HG02981 (cell line): Measurements from ENCODE around the gene RAET1L.
"Not testable (repeated sequence)": the region's sequence is repeated elsewhere in the genome, so short reads cannot be mapped to it uniquely, and the experiment has no call there.

ENCODE experiments used
- ATAC-seq: cut with Tn5 transposase; IDR thresholded peaks from one replicate; pipeline ENCODE4 v1.9.1; 2021; ENCODE audit warnings: mild to moderate bottlenecking, moderate library complexity; ENCODE audit not compliant: unreplicated experiment

The RAET1L gene, protein sequence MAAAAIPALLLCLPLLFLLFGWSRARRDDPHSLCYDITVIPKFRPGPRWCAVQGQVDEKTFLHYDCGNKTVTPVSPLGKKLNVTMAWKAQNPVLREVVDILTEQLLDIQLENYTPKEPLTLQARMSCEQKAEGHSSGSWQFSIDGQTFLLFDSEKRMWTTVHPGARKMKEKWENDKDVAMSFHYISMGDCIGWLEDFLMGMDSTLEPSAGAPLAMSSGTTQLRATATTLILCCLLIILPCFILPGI

DNA sequence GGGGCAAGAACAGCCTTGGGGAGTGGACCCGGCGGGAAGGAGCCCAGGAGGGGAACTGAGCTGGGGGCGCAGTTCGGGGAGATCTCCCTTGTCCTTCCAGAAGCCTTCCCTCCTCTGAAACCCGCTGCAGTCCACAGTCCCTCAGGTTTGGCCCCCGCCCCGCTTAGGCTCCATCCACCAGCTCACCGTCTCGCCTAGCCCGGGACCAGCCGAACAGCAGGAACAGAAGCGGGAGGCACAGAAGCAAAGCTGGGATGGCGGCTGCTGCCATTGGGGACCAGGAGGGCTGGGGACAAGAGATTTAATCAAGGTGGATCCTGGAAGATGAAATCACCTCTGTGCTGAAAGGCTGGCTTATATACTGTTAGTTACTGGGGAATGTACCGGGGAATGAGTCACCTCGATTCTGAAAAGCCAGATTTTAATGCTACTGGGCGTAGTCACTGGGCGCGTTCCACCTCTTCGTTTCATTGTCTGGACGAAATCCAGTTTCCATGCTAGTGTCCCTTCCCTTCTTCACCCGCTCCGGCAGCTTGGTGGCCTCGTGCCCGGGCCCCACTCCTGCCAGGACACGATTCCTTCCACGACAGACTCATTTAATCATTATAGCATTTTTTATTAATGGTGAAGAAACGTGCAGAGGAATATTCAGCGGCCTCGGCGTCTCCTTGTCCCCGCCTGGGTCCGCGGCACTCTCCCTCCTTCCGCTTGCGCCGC lies at the start of gene RAET1L:
RAET1L (minus strand) TSS at position 332 of the 717 bp plus-strand sequence; CDS start at position 271, 61 bp downstream.
- ATAC-seq, result no peak

DNA sequence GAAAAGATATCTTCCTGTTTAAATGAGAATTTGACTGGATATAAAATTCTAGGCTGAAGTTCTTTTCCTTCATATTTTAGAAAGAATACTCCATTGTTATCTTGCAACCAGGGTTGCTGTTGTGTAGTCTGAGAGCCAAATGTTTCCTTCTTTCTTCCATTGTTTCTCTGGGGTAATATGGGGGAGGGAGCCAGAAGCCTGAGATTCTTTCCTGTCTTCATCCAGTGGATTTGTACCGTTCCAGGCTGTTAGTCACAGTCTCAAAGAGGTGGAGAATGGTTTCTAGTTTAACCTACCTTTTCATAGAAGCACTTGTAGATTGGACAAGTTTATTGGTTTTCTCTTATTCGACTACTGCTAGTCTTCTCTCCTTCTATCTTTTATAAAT lies 49.7 kb upstream of the RAET1L start:
- no peak for ATAC-seq

DNA sequence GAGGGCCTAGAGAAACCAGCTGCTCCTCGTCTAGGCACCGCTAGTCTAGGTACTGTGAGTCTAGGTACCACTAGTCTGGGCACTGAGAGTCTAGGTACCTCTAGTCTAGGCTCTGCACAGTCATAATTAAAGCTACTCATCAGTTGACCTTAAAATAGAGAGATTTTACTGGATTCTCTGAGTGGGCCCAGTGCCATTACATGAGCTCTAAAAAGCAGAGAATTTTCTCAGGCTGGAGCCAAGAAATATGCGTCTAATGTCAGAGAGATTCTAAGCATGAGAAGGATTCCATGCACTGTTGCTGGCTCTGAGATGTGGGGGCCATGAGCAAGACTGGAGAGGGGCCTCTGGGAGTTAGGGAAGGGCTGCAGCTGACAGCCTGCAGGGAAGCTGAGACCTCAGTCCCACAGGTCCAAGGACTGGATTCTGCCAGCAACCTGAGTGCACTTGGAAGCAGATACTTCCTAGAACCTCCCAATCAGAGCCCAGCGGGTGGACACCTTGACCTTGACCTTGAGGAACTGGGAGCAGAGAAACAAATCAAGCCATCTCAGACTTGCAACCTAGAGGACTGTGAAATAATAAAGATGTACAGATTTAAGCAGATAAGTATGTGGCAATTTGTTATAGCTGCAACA lies 49.2 kb upstream of the RAET1L start:
- not testable (repeated sequence) for ATAC-seq

DNA sequence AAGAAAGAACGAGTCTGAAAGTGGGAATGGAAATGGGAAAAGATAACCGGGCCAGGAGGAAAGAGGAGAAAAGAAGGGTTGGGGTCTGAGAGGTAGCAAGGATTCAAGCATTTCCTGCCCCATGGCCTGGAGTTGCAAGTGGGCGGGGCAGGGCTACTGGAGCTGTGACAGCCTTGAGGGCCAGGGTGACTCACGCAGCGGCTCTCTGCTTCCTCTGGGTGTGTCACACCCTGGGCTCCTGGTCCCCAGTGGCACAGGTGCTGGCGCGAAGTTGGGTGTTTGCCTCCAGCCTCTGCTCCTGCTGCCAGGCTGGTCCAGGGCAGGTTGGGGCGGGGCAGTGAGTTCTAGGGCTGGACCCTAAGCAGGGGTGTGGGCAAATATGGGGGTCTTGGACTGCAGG lies 46.9 kb upstream of the RAET1L start:
- no peak for ATAC-seq

DNA sequence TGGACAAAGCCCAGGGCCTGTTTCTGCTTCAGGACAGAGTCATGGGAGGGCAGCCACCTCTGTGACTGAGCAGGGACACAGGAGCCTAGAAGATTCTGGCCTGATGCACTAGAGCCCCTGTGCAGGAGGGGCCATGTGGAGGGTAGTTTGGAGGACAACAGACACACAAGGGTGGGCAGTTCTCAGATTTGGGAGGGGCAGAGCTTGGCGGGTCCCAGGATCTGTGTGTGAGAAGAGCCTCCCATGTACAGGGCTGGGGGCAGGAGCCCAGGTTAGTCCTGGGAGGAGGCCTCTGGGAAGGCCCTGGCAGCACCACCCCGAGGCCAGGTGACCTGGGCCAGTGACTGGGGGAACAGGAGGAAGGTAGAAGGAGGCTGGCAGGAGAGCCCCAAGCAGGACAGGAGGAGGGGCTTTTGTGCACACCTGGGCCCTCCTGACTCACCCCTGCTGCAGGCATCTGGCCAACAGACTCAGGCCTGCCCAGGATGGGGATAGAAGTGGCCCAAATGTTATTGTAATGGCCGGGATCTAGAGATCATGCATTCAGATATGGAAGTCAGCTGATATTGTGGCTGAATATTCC lies 45.0 kb upstream of the RAET1L start:
- ATAC-seq, result no peak

DNA sequence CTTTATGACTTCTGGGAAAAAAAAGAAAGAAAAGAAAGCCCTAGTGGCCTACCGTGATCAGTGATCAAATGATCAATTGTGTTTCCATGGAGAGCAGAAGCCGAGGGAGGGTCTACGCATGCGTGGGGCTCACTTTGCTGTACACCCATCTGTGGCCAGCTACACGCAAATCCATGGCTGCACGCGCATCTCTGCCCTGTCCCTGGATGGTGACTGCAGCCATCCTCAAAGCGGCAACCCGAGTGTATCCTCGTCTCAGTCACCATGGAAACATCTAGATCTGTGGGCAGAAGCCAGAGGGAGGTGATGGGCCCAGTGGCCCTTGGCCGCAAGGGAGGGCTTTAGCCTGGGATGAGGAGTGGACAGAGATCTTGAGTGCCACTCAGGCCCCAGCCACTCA lies 44.4 kb upstream of the RAET1L start:
- ATAC-seq, result no peak

DNA sequence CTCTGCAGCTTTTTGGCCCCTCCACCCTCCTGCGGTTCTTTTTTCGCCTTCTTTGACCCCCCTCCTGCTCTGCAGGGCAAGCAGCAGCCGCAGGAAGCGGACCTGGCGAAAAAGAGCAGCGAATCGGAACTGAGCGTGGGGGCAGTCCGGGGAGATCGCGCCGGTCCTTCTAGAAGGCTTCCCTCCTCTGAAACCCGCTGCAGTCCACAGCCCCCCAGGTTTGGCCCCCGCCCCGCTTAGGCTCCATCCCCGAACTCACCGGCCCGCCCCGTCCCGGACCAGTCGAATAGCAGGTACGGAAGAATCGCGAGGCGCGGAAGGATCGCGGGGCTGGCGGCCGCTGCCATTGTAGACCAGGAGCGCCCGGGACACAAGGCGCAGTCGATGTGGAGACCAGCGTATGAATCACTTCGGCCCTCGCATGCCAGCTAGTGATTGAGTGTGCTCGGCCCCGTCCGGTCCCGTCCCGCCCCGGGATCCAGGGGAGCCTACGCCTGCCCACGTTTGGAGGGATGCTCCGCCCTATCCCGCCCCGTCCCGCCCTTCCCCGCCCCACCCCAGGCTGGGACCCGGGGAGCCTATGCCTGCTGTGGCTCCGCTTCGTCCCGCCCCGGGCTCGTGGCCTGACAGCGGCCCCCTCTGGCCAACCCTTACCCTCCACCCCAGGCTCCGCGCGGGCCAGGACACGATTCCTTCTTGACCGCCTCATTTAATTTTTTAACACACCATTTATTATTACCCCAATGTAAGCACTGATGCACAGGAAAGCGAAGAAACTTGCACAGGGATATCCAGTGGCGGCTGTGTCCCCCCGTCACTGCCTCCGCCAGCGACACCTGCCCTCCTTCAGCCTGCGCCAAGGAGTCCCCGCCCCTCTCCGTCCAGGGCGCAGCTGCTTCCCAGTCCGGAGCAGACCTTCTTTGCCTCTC lies 43.7 kb upstream of the RAET1L start, which contains the start of gene ULBP3:
ULBP3 (minus strand) TSS at position 402 of the 929 bp plus-strand sequence; CDS start at position 347, 55 bp downstream.
- ATAC-seq, result peak; percentile 80

DNA sequence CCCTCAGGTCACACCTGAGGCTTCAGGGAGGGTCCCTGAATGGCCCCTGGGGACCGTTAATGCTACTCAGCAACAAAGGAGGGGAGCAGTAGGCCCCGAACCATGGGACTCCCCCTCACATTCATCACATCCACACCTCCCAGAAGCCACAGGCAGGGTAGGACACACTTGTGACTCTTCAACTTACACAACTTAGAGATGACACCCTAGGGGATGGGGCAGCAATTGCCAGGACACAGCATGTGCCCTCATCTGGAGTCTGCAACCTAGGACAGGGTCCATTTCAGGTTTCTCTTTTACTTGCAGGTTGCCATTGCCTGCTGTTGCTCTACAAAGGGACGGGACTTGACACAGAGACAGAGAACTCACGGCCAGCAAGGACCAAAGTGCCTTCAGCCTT lies 42.8 kb upstream of the RAET1L start:
- no peak for ATAC-seq

DNA sequence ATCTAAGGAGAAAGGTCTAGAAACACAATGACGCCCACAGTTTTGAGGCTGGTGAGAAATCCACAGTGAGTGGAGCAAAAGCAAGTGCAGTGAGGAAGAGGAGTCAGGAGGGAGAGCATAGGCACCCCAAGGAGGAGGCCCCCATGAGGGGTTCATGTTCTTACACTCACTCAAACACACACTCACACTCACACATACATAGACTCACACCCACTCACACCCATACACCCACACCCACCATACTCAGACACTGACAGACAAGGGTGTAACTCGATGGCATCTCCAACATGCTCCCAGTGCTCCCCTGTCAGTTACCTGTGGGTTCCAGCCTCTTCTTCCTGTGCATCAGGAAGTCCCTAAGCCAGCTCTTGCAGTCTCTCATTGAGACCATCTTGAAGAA lies 39.8 kb upstream of the RAET1L start:
- no peak for ATAC-seq

DNA sequence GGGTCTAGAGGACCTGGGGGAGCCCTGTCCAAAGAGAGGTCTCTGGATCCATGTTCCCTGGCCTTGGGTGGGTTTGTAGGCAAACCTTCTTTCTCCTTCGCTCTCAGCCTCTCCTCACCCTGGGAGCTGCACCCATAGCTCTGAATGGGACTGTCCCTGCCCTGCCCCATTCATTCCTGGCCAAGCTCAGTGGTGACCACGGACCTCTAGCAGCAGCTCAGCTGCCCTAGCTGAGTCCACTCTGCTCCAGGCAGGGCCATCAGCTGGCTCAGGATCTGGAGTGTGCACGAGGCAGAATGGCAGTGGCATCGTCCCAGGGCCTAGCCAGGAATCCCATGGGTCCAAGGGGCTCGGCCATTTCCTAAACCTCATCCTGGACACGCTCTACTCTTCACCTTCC lies 38.3 kb upstream of the RAET1L start:
- ATAC-seq, result no peak

DNA sequence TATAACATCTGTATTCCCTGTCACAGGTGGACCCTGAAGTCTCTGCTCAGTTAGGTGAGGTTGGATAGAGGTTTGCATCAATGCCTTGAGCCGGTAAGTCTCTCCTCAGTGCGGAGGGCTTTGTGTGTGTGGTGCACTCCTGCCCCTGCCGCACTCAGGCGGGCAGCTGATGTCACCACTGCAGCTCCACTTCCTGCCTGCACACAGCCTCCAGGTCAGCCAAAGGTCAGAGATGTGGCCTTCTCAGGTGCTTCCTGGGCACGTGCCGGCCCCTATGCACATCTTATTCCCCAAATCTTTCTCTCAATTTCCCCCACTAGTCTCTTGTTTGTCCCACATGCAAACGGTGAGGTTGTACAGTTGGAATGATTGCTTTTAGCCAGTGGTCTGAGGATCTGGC lies 34.6 kb upstream of the RAET1L start:
- not testable (repeated sequence) for ATAC-seq

DNA sequence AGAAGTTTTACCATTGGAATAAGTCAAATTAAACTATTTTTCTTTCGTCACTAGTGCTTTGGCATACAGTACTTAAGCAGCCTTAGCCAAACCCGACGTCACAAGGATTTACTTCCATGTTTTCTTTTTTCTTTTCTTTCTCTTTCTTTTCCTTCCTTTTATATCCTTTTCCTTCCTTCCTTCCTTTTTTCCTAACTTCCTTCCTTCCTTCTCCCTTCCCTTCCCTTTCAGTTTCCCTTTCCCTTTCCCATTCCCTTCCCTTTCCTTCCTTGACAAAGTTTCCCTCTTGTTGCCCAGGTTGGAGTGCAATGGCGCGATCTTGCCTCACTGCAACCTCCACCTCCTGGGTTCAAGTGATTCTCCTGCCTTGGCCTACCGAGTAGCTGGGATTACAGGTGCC lies 33.7 kb upstream of the RAET1L start:
- ATAC-seq, result no peak

DNA sequence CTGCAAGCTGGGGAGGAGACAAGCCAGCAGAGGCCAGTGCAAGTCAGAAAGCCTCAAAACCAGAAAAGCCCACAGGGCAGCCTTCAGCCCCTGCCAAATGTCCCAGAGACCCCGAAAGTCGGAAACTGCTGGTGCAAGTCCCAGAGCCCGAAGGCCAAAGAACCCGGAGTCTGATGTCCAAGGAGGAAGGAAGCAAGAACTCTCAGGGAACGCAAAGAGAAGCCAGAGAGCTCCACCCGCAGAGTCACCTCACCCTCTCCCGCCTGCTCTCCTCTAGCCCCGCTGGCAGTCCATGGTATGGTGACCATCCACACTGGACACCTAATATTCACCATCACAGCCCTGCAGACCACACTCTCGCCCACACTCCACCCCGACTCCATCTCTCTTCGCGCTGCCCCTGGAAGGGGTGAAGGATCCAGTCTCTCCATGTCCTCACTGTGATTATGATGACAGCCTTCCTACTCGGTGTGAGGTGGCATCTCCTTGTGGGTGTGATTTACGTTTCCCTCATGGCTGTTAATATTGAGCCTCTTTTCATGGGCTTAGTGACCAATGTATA lies 33.0 kb upstream of the RAET1L start:
- no peak for ATAC-seq

DNA sequence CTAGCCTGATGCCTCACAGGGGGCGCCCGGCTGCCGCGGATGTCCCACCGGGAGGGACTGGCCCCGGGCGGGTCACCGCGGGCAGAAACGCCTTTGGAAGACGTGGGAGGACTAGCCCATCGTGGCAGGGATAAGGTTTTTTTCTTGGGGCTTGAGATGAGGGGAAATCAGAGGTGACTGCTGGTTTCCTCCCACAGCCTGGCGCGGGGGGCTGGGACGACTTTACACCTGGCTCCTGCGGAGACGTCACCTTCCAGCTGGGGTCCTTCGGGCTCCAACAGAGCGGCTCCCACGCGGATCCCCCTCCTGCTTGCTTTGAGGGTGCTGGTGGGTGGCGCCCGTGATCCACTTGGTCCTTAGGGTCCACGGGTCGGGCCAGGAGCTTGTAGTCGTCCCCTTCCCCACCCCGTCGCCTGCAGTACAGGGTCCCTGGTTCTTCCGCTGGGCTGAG lies 32.2 kb upstream of the RAET1L start:
- no peak for ATAC-seq

DNA sequence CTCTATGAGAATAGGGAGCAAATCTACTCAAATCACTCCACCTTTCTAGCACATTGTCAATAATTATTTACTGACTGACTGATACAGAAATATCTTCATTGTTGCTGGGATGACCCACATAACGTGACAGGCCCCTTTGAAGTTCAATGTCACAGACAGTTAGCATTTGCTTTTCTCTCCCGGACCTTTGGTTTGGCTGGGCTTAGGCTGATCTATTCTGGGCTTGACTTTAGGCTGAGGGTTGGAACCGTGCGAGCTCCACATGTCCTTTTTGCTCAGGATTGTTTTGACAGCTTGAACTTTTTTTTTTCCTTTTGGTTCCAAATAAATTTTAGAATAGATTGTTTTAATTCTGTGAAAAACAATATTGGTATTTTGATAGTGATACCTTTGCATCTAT lies 31.6 kb upstream of the RAET1L start:
- no peak for ATAC-seq

DNA sequence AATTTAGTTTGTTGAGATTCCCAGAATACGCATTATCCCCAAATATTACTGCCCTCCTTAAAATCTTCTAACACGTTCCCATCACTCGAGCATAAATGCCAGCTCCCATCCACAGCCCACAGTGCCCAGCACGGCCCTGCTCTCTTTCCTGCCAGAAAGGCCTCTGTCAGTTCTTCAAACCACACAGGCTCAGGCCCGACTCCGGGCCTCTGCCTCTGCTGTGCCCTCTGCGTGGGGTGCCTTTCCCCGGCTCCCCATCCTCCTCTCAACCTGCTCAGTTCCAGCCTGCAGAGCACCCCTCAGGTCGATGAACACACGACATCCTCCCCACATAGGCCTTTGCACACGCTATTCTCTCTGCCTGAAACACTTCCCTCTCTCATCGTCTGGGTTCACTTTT lies 30.8 kb upstream of the RAET1L start:
- ATAC-seq, result no peak

DNA sequence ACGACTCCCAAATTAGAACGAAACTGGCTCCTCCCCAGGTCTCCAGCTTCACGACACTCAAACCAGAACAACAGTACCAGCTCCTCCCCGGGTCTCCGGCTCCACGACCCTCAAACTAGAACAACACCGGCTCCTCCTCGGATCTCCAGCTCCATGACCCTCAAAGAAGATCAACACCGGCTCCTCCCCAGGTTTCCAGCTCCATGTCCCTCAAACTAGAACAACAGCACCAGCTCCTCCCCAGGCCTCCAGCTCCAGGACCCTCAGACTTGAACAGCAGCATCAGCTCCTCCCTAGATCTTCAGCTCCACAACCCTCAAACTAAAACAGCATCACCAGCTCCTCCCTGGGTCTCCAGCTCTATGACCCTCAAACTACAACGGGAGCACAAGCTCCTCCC lies 29.8 kb upstream of the RAET1L start:
- ATAC-seq, result no peak

DNA sequence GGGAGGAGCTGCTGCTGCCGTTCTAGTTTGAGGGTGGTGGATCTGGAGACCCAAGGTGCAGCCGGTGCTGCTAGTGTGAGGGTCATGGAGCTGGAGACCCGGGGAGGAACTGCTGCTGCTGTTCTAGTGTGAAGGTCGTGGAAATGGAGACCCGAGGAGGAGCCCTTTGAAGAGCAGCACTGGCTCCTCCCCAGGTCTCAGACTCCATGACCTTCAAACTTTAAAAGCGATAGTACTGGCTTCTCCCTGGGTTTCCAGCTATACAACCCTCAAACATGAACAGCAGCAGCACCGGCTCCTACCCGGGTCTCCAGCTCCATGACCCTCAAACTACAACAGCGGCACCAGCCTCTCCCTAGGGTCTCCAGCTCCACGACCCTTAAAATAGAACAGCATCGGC lies 28.1 kb upstream of the RAET1L start:
- no peak for ATAC-seq

DNA sequence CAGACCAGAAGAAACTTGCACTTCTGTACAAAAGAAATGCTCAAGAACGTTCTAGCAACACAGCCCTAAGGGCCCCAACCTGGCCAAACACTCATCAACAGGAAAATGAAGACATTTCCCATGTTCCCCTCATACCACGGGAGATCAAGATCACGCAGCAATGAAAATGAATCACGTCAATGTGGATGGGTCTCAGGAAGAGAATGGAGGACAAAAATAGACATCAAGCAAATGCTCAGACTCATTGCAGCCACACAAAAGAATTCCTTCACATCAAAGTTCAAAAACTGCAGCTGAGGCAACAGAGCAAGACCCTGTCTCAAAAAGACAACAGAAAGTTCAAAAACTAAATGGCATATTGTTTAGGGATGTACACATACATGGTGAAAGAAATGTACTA lies 25.5 kb upstream of the RAET1L start:
- ATAC-seq, result no peak

DNA sequence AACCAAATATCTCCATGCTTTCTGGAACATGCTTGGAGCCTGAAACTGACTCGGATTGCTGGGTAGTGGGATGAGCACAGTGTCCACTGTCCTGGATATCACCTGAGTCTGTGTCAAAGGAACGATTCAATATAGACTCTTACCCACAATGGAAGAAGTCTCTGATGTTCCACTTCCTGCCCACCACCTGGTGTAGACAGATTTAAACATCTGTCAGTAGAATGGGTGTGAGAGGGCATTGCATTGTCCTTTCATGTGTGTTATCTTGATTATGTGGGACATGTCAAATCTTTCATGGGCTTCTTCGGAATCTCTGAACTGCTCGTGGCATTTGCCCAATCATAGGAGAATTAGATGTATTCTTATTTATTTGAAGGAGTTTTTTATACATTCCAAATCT lies 22.8 kb upstream of the RAET1L start:
- no peak for ATAC-seq
